ENCODE data around the gene PSMB2.

DNA sequence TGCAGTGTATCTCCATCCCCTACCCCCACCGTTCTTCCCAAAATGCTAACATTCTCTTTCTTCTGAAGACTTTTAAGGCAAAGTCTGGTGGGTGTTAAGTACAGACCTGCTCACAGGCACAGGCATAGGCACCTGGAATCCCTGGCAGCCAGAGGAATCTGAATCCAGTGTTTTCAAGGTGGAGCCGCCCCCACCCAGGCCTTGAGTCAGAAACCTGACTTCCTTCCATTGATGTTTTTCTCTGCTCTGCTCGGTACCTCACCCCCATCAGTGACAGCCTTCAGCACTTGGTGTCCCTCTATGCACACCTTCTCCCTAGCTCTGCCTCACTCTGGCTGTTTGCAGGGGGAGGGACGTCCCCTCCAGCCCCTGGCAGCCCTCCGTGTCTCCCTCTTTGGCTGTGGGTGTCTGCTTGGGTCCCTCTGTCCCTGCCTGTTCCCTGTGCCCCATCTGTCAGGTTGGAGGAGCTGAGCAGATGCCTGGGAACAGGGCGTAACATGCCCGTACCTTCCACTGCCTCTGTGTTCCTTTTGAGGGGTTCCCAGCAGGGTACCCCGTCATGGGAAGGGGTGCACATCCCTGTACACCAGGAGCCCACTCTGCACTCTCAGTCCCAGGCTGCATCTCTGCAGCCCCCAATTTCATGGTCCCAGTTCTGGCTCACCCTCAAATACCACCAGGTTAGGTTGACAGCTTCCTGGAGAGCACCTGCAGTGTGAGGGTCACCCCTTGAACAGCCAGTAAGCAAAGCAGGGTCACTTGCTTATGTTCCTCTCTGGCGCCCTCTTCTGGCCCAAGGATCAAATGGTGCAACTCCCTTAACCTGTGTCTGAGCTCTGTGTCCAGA is 77.1 kb downstream of the PSMB2 start:
- TF ChIP-seq KDM1A (IDR thresholded peaks at IDR 0.05; ENCODE audit: low read depth) (no peak), MYC (IDR thresholded peaks at IDR 0.05; ENCODE audit: borderline replicate concordance, low read length) (no peak), CHD4 (IDR thresholded peaks at IDR 0.05; ENCODE audit: borderline replicate concordance) (no peak)
- TF ChIP-seq, protein P1, sequence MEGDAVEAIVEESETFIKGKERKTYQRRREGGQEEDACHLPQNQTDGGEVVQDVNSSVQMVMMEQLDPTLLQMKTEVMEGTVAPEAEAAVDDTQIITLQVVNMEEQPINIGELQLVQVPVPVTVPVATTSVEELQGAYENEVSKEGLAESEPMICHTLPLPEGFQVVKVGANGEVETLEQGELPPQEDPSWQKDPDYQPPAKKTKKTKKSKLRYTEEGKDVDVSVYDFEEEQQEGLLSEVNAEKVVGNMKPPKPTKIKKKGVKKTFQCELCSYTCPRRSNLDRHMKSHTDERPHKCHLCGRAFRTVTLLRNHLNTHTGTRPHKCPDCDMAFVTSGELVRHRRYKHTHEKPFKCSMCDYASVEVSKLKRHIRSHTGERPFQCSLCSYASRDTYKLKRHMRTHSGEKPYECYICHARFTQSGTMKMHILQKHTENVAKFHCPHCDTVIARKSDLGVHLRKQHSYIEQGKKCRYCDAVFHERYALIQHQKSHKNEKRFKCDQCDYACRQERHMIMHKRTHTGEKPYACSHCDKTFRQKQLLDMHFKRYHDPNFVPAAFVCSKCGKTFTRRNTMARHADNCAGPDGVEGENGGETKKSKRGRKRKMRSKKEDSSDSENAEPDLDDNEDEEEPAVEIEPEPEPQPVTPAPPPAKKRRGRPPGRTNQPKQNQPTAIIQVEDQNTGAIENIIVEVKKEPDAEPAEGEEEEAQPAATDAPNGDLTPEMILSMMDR (IDR thresholded peaks at IDR 0.05) = peak; percentile 70
